Spleen (tissue), 11 donors: ENCODE data around the gene SLC4A7. TPM values are rescaled to one million over a fixed set of nuclear protein-coding genes. Genes with fewer than 3 reads are reported as not detected.

Experiments
- DNase-seq: peaks from one replicate; pipeline ENCODE4 v3.0.0-alpha.2; 2020
- H3K27ac ChIP-seq, 8 donors: fragments of 200-600 bp; sonication (generic) in 7 of 8; 1 replicate in 4 of 8; 2 replicates in 4 of 8; pipeline versions ENCODE4 v1.5.0 to v1.8.0; 2016 to 2021; ENCODE audit warnings: inconsistent platforms in 4 of 8, mild to moderate bottlenecking in 4 of 8, moderate library complexity in 1 of 8
- H3K27me3 ChIP-seq, 7 donors: fragments of 200-600 bp; sonication (generic) in 6 of 7; replicated peaks in 1 of 7; 1 replicate in 4 of 7; 2 replicates in 3 of 7; pipeline versions ENCODE4 v1.5.0 to v1.8.0; 2016 to 2021; ENCODE audit warnings: inconsistent platforms in 3 of 7, mild to moderate bottlenecking in 1 of 7
- H3K36me3 ChIP-seq, 6 donors: fragments of 200-600 bp; sonication (generic) in 5 of 6; 1 replicate in 4 of 6; 2 replicates in 2 of 6; pipeline versions ENCODE4 v1.5.0 to v1.8.0; 2016 to 2021; ENCODE audit warnings: inconsistent platforms in 2 of 6
- H3K4me1 ChIP-seq, 6 donors: fragments of 200-600 bp; sonication (generic) in 5 of 6; 1 replicate in 3 of 6; 2 replicates in 3 of 6; pipeline versions ENCODE4 v1.5.0 to v1.8.0; 2016 to 2021; ENCODE audit warnings: inconsistent platforms in 3 of 6
- H3K4me3 ChIP-seq, 8 donors: fragments of 200-600 bp; sonication (generic) in 7 of 8; 1 replicate in 4 of 8; 2 replicates in 4 of 8; pipeline versions ENCODE4 v1.5.0 to v1.8.0; 2016 to 2021; ENCODE audit warnings: inconsistent platforms in 4 of 8, mild to moderate bottlenecking in 4 of 8, moderate library complexity in 2 of 8
- H3K9me3 ChIP-seq, 8 donors: fragments of 200-600 bp; sonication (generic) in 7 of 8; 1 replicate in 4 of 8; 2 replicates in 4 of 8; pipeline versions ENCODE4 v1.5.0 to v1.8.0; 2016 to 2021; ENCODE audit warnings: inconsistent platforms in 4 of 8
- POLR2A ChIP-seq, 3 donors: fragments of 450-650 bp; IDR thresholded peaks; one replicate each; pipeline ENCODE4 v1.5.1; 2017; ENCODE audit warnings: antibody characterized with exemption in 3 of 3, mild to moderate bottlenecking in 1 of 3
- POLR2AphosphoS5 ChIP-seq, 3 donors: sonication (generic); formaldehyde crosslinking; IDR thresholded peaks; one replicate each; pipeline ENCODE4 v1.5.1; 2017; ENCODE audit warnings: antibody characterized with exemption in 3 of 3
- WGBS, 5 donors: extraction: QIAGEN DNeasy Blood & Tissue Kit in 3 of 5; methylation state at CpG; one replicate each; pipeline versions ENCODE4 v1.1.5 to v1.1.7; 2013 to 2018; 5-methylcytosine and 5-hydroxymethylcytosine counted together
- intact Hi-C: fragments of 100-400 bp; cut with DNase I; formaldehyde crosslinking; loops from one replicate; pipeline ENCODE4 v1.15.0; 2023; ENCODE audit warnings: low total_unique reads
- polyA plus RNA-seq, 3 donors: library from polyadenylated mRNA; stranded (reverse); fragments of 200-250 nt; gene quantifications; one replicate each; pipeline ENCODE4 v1.2.1, GENCODE V29; 2013
- total RNA-seq, 7 donors: library from RNA; depleted of rRNA in 3 of 7; stranded (reverse); fragments of >200 nt in 3 of 7; fragmentation: NEBNext Ultra II Directional in 4 of 7; extraction: Animal tissue kit (Norgen Biotek cat#: 25700) in 4 of 7; gene quantifications; one replicate each; pipeline versions ENCODE4 v1.1.0 to v1.2.1, GENCODE V29; 2016 to 2021
- TF ChIP-seq, protein P1 (sequence below), 11 experiments: fragments of 200-600 bp in 7 of 11; fragments of 450-650 bp in 4 of 11; sonication (generic) in 4 of 11; IDR thresholded peaks in 8 of 11; conservative IDR thresholded peaks in 3 of 11; 1 replicate in 7 of 11; 2 replicates in 4 of 11; pipeline versions ENCODE4 v1.4.0 to v1.8.0; 2016 to 2021; ENCODE audit warnings: antibody characterized with exemption in 11 of 11, inconsistent platforms in 4 of 11, mild to moderate bottlenecking in 1 of 11
- donor health status: healthy with polysubstance abuse.
- donor health status: DM: no; HTN: no; CAD: no; lungs with moderate emphysema.
- donor health status: DM: no; HTN: no; CAD: no.
- donor health status: Bipolar disorder and iron deficiency.
- donor health status: healthy.
- donor health status: DM: no; HTN: no; CAD: no.
- donor health status: DM: yes; HTN: yes; CAD: no.

SLC4A7 gene
- total and polyA plus RNA-seq, 10 donors: 5.7 to 62.3 (median 38.9) TPM

DNA sequence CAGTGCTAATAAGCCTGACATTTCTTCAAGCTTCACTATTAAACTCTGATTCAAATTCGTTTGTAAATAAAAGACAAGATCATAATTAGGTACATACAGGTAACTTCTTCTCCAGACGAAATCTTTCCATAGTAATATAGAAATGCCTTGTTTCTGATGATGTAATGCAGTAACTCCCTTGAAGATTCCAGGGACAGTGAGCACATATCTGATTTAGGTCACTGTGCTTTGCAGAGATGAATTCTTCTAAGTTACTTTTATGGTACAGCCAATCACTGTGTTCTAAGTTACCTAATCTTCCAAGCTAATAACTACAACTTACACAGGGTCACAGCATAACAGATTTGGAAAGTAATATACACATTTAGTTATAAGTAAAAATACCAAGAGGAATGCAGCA is 27.6 kb downstream of the SLC4A7 start:
- Histone ChIP-seq H3K9me3 (no peaks in the 10 kb centered on the region), H3K4me3 (no peak overlapping the region), H3K36me3 (peaks cover 0 to 6% (median 0%) of the 10 kb centered on the region in 6 donors), H3K27ac (no peak overlapping the region), H3K4me1 (peaks cover 0 to 61% (median 17%) of the 10 kb centered on the region in 6 donors), H3K27me3 (no peaks in the 10 kb centered on the region)
- TF ChIP-seq POLR2A (IDR thresholded peaks at IDR 0.05) (no peak), POLR2AphosphoS5 (IDR thresholded peaks at IDR 0.05) (no peak)
- TF ChIP-seq, protein P1, sequence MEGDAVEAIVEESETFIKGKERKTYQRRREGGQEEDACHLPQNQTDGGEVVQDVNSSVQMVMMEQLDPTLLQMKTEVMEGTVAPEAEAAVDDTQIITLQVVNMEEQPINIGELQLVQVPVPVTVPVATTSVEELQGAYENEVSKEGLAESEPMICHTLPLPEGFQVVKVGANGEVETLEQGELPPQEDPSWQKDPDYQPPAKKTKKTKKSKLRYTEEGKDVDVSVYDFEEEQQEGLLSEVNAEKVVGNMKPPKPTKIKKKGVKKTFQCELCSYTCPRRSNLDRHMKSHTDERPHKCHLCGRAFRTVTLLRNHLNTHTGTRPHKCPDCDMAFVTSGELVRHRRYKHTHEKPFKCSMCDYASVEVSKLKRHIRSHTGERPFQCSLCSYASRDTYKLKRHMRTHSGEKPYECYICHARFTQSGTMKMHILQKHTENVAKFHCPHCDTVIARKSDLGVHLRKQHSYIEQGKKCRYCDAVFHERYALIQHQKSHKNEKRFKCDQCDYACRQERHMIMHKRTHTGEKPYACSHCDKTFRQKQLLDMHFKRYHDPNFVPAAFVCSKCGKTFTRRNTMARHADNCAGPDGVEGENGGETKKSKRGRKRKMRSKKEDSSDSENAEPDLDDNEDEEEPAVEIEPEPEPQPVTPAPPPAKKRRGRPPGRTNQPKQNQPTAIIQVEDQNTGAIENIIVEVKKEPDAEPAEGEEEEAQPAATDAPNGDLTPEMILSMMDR (IDR thresholded peaks at IDR 0.05 in 8 of 11, conservative IDR thresholded peaks at IDR 0.05 in 3 of 11): no peak
- 83 to 92% (median 88%) methylated on average over 2 of the region's 2 CpGs for WGBS, 5 donors
- no peak for DNase-seq
- intact Hi-C loops: loop anchor here (10.0 kb wide), 1 partner anchor 142 kb away; no protein-coding TSS in a partner anchor

DNA sequence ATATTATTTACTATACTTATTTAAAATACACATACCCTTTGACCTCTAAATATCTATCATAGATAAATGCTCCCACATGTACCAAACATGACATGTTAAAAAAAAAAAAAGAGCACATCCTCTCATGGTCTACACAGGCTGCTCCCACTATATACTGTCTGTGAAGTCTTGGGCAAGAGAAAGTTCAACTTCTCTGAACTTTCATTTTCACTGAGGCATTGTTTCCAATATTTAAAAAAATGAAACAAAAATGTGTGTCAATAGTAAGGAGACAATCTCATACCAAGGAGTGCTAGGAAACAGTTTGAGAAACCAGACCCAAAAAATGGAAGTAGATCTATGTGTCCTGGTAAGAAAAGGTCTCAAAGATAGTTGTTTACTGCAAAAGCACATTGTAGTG is 29.3 kb downstream of the SLC4A7 start:
- no peak overlapping the region for H3K4me3 ChIP-seq
- peak overlapping the region in 3 of 8 donors; percentile 3 to 41 (median 6) for H3K27ac ChIP-seq
- H3K4me1 ChIP-seq: peaks cover 0 to 68% (median 19%) of the 10 kb centered on the region in 6 donors
- H3K36me3 ChIP-seq: peaks cover 0 to 6% (median 0%) of the 10 kb centered on the region in 6 donors
- no peaks in the 10 kb centered on the region for H3K27me3 ChIP-seq
- intact Hi-C loops: loop anchor here (10.0 kb wide), 1 partner anchor 140 kb away; no protein-coding TSS in a partner anchor
- TF ChIP-seq, protein P1 (IDR thresholded peaks at IDR 0.05 in 8 of 11, conservative IDR thresholded peaks at IDR 0.05 in 3 of 11): no peak
- no peak for TF ChIP-seq POLR2A (IDR thresholded peaks at IDR 0.05)
- no peak for TF ChIP-seq POLR2AphosphoS5 (IDR thresholded peaks at IDR 0.05)
- no peak for DNase-seq
- no peaks in the 10 kb centered on the region for H3K9me3 ChIP-seq

DNA sequence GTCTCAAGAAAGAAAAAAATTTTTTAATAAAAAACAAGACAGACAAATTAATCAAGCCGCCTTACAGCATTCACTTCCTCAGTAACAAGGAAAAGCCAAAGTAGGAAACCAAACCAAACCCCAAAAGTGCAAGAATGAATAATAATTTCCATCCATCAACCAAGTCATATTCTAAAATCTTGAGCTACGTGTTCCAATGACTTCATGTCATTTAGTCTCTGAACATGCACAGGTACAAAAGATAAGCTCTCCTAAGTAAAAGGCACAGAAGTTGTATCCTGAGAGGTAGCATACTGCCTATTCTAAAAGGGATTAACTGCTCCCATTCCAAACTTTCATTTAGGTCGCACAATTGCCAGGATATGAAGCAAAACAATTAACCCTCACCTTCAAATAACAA is 29.7 kb downstream of the SLC4A7 start:
- Histone ChIP-seq H3K4me1 (peaks cover 0 to 69% (median 19%) of the 10 kb centered on the region in 6 donors), H3K27me3 (no peaks in the 10 kb centered on the region), H3K4me3 (no peak overlapping the region), H3K36me3 (peaks cover 0 to 6% (median 0%) of the 10 kb centered on the region in 6 donors), H3K9me3 (no peaks in the 10 kb centered on the region), H3K27ac (no peak overlapping the region)
- no peak for DNase-seq
- WGBS, 5 donors: 84 to 89% (median 86%) methylated on average over 3 of the region's 3 CpGs
- TF ChIP-seq POLR2A (IDR thresholded peaks at IDR 0.05) (no peak), POLR2AphosphoS5 (IDR thresholded peaks at IDR 0.05) (no peak)
- TF ChIP-seq, protein P1 (IDR thresholded peaks at IDR 0.05 in 8 of 11, conservative IDR thresholded peaks at IDR 0.05 in 3 of 11): no peak
- intact Hi-C loops: loop anchor here (10.0 kb wide), 1 partner anchor 140 kb away; no protein-coding TSS in a partner anchor

DNA sequence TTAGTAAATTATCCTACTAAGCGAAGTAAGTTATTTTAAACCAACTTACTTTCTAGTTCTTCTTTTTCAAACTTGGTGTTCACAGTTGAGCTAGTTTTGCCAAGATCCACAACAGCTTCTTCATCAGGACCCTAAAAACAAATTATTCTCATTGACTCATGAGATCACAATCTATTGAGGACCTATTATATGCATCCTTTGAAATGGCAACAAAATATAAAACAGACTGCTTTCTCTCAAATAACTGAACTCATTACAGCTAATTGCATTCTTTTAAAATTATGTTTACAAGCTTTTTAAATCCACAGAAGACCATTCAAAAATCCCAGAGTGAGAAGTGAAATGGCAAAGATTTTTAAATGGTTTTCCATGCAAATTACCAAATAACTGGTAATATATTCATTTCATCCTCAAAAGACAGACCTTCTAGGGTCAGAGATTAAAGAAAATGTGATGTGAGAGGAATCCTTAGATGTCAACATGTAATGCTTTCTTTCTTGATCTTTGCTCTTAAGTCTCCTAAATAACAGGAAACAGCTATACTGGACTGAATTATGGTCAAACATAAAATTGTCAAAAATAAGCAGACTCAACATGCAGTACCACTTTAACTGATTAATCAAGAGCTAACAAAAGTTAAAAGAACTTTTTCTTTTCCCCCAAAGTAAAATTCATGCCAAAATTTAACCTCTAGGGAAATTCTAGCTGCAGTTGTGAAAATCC is 31.7 kb downstream of the SLC4A7 start:
- H3K36me3 ChIP-seq: peaks cover 0 to 16% (median 3%) of the 10 kb centered on the region in 6 donors
- peaks cover 0 to 62% (median 19%) of the 10 kb centered on the region in 6 donors for H3K4me1 ChIP-seq
- no peaks in the 10 kb centered on the region for H3K27me3 ChIP-seq
- WGBS, 5 donors: 82 to 89% (median 84%) methylated on average over 1 of the region's 1 CpG
- H3K27ac ChIP-seq: no peak overlapping the region
- TF ChIP-seq POLR2A (IDR thresholded peaks at IDR 0.05) (no peak), POLR2AphosphoS5 (IDR thresholded peaks at IDR 0.05) (no peak)
- TF ChIP-seq, protein P1 (IDR thresholded peaks at IDR 0.05 in 8 of 11, conservative IDR thresholded peaks at IDR 0.05 in 3 of 11): no peak
- no peak overlapping the region for H3K4me3 ChIP-seq
- intact Hi-C loops: loop anchor here (10.0 kb wide), 1 partner anchor 138 kb away; no protein-coding TSS in a partner anchor
- no peaks in the 10 kb centered on the region for H3K9me3 ChIP-seq
- DNase-seq: no peak
